Measurements from ENCODE around the gene SNAP91.

SNAP91 gene

DNA sequence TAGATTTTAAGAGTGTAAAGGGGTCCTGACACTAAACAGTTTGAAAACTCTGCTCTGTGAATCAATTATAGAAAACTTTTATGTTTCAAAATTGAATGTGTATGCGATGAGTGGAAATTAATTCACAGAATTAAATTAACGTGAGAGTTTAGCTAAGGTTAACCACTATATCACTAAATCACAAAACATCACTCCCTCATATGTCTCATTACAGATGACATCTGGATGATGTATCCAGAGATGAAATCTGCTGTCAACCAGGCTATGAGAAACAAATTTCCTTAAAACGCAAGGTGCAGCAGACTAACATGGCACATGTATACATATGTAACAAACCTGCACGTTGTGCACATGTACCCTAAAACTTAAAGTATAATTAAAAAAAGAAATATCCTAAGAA, 169.2 kb downstream of the SNAP91 start:
- DNase-seq (ENCODE audit: low read depth in 2 of 2), result no peak

DNA sequence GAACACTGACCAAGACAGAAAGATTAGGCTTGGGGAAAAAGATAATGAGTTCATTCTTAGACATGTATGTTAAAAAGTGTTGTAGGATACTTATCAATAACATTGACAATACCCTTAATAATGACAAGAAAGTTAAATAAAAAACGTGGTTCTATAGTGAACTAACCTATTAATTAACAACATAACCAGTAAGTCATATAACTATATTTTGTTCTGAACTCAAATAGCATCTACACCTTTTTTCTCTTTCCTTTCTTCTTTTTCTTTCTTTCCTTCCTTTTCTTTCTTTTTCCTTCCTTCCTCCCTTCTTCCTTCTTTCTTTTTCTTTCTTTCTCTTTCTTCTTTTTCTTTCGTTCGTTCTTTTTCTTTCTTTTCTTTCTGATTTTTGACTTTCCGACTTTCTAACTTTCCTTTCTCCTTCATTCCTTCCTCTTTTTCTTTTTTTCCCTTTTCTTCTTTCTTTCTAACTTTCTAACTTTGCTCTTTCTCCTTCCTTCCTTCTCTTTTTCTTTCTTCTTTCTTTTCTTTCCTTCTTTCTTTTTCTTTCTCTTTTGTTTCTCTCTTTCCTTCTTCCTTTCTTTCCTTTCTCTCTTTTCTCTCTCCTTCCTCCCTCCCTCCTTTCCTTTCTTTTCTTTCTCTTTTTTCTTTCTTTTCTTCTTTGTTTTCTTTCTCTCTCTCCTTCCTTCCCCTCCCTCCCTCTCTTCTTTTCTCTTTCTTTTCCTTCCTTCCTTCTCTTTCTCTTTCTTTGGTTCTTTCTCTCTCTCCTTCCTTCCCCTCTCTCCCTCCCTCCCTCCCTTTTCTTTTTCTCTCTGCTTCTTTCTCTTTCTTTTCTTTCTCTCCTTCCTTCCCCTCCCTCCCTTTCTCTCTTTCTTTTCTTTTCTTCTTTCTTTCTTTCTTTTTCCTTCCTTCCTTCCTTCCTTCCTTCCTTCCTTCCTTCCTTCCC, 172.0 kb downstream of the SNAP91 start:
- no peak for DNase-seq (ENCODE audit: low read depth in 2 of 2)

DNA sequence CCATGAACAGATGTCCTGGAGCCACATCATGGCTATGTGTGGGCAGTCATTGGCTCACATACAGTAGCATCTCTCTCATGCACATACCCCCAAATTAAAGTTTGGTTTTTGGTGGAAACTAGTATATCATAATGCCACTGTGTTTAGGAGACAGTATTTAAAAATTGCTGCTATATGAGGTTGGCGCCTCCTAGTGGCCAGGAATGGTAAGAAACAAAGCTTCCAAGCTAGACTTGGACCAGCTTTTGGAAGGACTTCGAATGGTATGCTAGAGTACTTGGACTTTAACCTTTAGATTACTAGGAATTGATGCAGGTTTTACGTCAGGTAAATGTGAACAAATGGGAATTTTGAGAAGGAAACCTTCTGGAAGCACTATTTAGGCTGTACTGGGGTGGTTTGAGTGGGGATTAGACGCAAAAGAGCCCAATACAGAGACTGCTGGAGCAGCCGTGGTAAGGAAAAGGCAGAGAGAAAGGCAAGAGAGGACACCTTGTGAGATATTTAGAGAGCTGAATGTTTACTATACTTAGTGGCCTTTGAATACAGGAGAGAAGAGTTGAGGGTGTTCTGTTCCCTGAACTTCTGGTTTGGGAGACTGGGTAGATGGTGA, 172.8 kb downstream of the SNAP91 start:
- peak in 1 of 2 donors; percentile 29 for DNase-seq (ENCODE audit: low read depth in 2 of 2)

DNA sequence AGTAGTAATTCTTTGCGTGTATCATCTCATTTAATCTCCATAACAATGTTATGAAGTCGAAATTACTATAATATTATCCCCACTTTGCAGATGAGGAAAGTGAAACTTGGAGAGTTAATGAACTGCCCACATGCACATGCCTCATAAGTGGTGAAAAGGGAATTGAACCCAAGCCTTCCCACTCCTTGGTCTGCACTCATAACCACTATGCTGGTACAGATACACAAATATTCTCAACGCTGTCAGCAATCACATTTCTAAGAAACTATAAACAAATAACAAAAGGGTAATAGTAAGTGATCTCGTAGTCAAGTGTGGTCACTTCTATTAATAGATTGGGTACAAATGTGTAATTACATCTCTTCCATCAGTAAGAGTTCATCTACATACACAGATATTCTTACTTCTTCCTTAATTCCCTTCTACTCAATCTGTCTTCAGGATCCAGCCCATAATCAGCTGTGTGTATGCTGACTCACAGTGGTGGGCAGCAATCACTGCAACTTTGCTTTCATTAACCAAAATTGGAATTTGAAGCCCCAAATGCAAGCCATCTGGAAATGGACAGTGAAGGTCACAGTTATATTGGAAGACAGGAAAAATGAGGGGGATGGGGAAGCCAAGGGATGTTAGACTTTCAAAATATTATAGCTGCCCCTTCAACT, 190.0 kb downstream of the SNAP91 start:
- no peak for DNase-seq (ENCODE audit: low read depth in 2 of 2)

DNA sequence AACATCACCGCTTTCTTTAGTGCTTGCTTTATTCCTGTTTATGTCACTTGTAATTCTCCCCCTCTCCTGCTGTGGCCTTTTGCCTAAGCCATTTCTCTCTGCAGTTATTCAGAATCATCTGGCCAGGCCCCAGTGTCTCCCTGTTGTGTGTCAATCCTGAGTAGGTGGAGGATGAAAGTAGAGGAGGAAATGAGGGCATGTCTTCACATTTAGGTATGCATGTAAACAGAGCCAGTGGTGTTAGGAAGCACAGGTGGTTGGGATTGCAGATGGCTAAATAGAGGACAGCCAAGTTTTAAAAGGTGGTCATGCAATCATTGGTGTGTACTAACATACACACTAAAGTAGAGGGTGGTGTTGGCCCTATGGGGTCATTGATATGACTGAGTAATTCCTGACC, 191.4 kb downstream of the SNAP91 start:
- DNase-seq (ENCODE audit: low read depth in 2 of 2), result no peak

DNA sequence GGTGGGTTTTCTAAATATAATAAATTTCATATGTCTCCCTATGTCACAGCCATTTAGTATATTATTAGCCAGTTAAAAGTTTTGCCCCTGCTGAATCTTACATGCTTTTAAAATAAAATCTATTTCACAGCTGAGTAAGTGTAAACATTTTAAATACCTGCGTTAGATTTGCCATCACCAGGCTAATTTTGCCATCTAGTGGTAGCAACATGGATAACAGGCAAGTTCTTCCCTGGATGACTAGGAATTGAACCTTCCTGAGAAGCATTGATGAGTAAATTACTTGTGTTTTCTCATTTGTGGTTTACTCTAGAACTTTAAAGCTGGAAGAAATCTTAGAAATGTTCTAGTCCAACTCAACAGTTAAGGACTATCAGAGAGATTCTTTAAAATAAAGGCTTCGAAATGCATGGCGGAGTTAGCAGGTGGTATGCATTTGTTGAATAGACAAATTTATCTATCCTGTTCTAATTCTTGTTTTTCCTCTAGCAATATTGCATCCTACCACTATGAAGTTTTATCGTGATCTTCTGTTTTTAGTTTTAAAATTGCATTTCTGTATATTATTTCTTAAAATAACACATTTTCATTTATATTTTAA, 193.9 kb downstream of the SNAP91 start:
- no peak for DNase-seq (ENCODE audit: low read depth in 2 of 2)

DNA sequence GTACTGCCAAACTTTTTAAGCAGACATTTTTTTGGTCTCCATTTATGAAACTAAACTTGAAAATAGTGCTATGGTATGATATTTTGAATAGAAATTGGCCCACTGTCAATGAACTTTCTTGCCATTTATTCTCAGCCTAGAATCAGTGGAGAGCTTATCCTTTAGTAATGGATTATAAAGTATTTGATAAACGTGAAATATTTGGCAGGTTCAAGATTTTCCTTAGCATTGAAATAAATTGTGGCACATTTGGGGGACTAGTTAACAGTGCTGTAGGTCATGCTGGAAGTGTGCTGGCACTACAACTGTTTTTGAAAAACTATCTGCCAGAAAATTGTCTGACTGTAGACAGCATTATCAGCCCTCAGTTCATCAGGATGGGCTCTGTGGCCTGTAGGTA, 194.4 kb downstream of the SNAP91 start:
- DNase-seq (ENCODE audit: low read depth in 2 of 2), result no peak

DNA sequence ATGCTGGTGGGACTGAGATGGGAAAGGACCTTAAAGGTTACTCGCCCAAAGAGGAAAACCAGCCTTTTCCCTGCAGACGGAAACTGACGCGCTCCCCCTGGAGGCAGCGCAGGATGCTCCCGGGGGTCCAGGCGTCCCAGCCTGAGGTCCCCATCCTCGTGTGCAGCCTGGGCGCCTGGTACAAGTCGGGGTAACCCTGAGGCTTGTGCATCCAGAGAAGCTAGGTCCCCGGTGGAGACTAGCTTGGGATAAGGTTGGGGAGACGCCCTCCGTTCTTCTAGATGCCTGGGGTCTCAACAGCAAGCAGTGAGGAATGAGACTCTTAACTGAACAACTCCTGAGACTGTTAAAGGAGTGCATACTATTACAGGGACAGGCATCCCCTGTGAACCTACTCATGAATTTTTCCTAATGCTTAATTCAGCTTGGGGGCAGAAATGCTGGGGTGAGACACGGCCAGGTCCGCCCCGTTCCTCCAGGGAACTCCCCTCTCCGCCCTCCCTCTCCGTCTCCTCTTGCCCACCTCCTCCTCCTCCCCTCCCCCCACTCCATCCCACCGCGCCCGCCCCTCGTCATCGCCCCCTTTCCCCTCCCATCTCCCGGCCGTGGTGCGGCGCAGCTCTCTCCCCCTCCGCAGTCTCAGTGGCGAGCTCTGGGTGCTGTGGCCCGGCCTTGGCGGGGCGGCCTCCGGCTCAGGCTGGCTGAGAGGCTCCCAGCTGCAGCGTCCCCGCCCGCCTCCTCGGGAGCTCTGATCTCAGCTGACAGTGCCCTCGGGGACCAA, 196.8 kb downstream of the SNAP91 start, which contains the start of gene PRSS35:
Gene PRSS35, plus strand, starts transcription at position 634 of the 781 bp plus-strand sequence. CDS start 10,908 bp downstream, outside the sequence.
- DNase-seq (ENCODE audit: low read depth in 2 of 2), result no peak

DNA sequence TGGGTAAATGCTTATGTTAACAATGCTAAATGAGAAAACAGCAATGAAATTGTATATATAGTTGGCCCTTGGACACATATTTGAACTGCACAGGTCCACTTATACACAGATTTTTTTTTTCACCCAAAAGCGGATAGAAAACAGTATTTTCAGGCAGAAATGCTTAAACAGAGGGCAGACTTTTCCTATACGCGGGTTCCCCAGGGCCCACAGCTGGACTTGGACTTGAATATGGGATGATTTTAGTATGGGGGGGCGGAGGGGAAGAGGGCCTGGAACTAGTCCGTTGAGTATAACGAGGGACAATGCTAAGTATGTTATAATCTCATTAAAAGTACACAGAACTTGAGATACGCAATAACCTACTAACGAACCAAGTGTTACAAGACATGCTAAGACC, 197.6 kb downstream of the SNAP91 start:
- no peak for DNase-seq (ENCODE audit: low read depth in 2 of 2)

DNA sequence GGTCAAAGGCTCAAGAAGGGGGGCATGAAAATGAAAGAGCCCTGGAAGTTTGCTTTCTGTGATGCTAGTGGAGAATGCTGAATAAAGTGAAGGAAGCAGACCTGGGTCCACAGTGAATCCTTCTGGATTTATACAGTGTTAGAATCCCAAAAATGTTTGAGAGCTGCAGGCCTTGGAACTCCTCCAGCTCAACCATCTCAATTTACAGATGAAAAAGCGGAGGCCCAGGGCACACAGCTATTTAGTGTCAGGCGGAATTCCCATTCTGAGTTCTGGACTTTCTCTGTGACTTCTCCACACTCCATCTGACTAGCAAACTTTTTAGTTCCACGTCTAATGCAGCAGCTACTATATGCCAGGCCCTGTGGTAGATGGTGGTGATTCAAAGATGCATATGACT, 198.1 kb downstream of the SNAP91 start:
- DNase-seq (ENCODE audit: low read depth in 2 of 2), result no peak

DNA sequence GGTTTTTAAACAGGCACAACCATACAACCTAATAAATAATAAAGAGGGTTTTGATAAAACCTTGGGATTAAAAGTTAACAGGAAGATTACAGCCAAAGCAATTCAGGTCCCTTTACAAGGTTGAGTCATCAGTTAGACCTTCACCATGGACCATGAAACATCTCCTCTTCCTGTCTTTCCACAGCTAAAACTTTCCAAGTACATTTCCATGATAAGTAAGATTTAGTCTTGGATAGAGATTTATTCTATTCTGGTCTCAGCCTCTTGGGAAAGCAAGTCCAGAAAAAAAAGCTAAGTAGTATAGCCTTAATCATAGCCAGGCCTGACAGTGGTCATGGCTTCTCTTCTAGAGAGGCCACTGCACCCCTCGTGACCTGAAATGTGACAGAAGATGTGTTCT, 199.5 kb downstream of the SNAP91 start:
- DNase-seq (ENCODE audit: low read depth in 2 of 2), result no peak

DNA sequence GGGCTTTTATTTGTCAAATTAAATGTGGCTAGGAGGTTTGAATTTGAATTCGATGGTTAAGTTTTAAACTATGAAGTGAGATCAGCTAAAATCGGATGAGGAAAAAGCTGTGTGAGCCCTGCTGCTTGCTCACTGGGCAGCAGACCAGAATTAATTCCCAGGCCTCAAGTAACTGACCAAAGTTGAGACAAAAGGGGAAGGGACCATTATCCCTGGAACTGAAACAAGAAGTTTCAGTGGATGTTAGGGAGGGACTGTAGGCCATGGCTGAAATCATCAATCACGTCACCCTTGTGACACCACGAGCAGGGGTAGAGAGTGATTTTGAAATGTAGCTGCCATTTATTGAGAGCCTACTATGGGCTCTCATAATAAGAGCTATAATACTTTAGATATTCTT, 203.5 kb downstream of the SNAP91 start:
- no peak for DNase-seq (ENCODE audit: low read depth in 2 of 2)

Measured in stimulated activated CD4-positive, alpha-beta T cell treated with anti-CD3 and anti-CD28 coated beads, Interleukin-1b, Interleukin-23, amount 100 ng/mL, for 4 hours (primary cell).